Neuronal stem cell (in vitro differentiated cells): Measurements from ENCODE around the gene YIPF1.
A peak's percentile ranks its signal among the peaks of the same experiment; 100 is the strongest.

ENCODE experiments used
- DNase-seq: peaks from one replicate; pipeline ENCODE4 v3.0.0-alpha.2; 2013; ENCODE audit warnings: low spot score
- H2AFZ ChIP-seq: one replicate; pipeline ENCODE4 v1.6.1; 2013; ENCODE audit warnings: mild to moderate bottlenecking, low read length, inconsistent platforms
- H2AK5ac ChIP-seq: 2 replicates; pipeline ENCODE4 v1.6.1; 2013; ENCODE audit warnings: low read depth, mild to moderate bottlenecking, inconsistent platforms, low read length, moderate library complexity, mixed read lengths
- H2BK120ac ChIP-seq: 2 replicates; pipeline ENCODE4 v1.6.1; 2013; ENCODE audit warnings: low read depth, mild to moderate bottlenecking, inconsistent platforms, low read length, moderate library complexity, mixed read lengths
- H2BK12ac ChIP-seq: one replicate; pipeline ENCODE4 v1.6.1; 2013; ENCODE audit warnings: low read length, inconsistent platforms
- H2BK15ac ChIP-seq: 2 replicates; pipeline ENCODE4 v1.6.1; 2013; ENCODE audit warnings: mild to moderate bottlenecking, low read length, inconsistent platforms, mixed read lengths
- H2BK5ac ChIP-seq: one replicate; pipeline ENCODE4 v1.6.1; 2013; ENCODE audit warnings: inconsistent platforms, mild to moderate bottlenecking, low read length, moderate library complexity
- H3K14ac ChIP-seq: one replicate; pipeline ENCODE4 v1.6.1; 2013; ENCODE audit warnings: low read length, inconsistent platforms
- H3K18ac ChIP-seq: 2 replicates; pipeline ENCODE4 v1.6.1; 2013; ENCODE audit warnings: low read length, inconsistent platforms
- H3K23ac ChIP-seq: 2 replicates; pipeline ENCODE4 v1.6.1; 2013; ENCODE audit warnings: low read depth, mild to moderate bottlenecking, mixed read lengths, low read length, inconsistent platforms; ENCODE audit not compliant: poor library complexity
- H3K27ac ChIP-seq: replicated peaks from 3 replicates; pipeline ENCODE4 v1.5.1; 2013; ENCODE audit warnings: low read length, inconsistent platforms
- H3K27me3 ChIP-seq, 3 experiments: 2 replicates each; pipeline ENCODE4 v1.6.1; 2013; ENCODE audit warnings: low read length in 3 of 3, mild to moderate bottlenecking in 2 of 3, inconsistent platforms in 1 of 3, low read depth in 1 of 3, mixed read lengths in 1 of 3, moderate library complexity in 1 of 3; ENCODE audit not compliant: control insufficient read depth in 3 of 3, insufficient read depth in 3 of 3
- H3K36me3 ChIP-seq, 2 donors: replicated peaks in 1 of 2; 2 replicates each; pipeline ENCODE4 v1.6.1; 2013; ENCODE audit warnings: low read length in 2 of 2; ENCODE audit not compliant: control insufficient read depth in 2 of 2, insufficient read depth in 2 of 2
- H3K4ac ChIP-seq: 2 replicates; pipeline ENCODE4 v1.6.1; 2013; ENCODE audit warnings: inconsistent platforms, mild to moderate bottlenecking, low read length, moderate library complexity
- H3K4me1 ChIP-seq, 2 donors: 1 replicate in 1 of 2; 2 replicates in 1 of 2; pipeline ENCODE4 v1.6.1; 2013; ENCODE audit warnings: low read length in 2 of 2, low read depth in 1 of 2; ENCODE audit not compliant: control insufficient read depth in 2 of 2, insufficient read depth in 1 of 2
- H3K4me2 ChIP-seq: one replicate; pipeline ENCODE4 v1.6.1; 2013; ENCODE audit warnings: mild to moderate bottlenecking, low read length, inconsistent platforms; ENCODE audit not compliant: insufficient read depth, poor library complexity, severe bottlenecking
- H3K4me3 ChIP-seq, 2 donors: 2 replicates each; pipeline ENCODE4 v1.5.1; 2013; ENCODE audit warnings: low read length in 2 of 2, mild to moderate bottlenecking in 2 of 2, inconsistent platforms in 1 of 2, moderate library complexity in 1 of 2
- H3K79me1 ChIP-seq: one replicate; pipeline ENCODE4 v1.6.1; 2013; ENCODE audit warnings: low read depth, mild to moderate bottlenecking, inconsistent platforms, low read length, moderate library complexity
- H3K9ac ChIP-seq: one replicate; pipeline ENCODE4 v1.6.1; 2013; ENCODE audit warnings: mild to moderate bottlenecking, low read depth, low read length, inconsistent platforms; ENCODE audit not compliant: poor library complexity
- H3K9me3 ChIP-seq, 2 donors: replicated peaks in 1 of 2; 2 replicates each; pipeline versions ENCODE3 to v1.6.1; 2013; ENCODE audit warnings: low read length in 2 of 2, mild to moderate bottlenecking in 2 of 2, inconsistent platforms in 1 of 2, low read depth in 1 of 2, mixed read lengths in 1 of 2, moderate library complexity in 1 of 2; ENCODE audit not compliant: control insufficient read depth in 2 of 2, insufficient read depth in 1 of 2
- H4K8ac ChIP-seq: one replicate; pipeline ENCODE4 v1.6.1; 2013; ENCODE audit warnings: low read depth, mild to moderate bottlenecking, inconsistent platforms, low read length, moderate library complexity
- H4K91ac ChIP-seq: one replicate; pipeline ENCODE4 v1.6.1; 2013; ENCODE audit warnings: low read length, low read depth, mild to moderate bottlenecking, inconsistent platforms; ENCODE audit not compliant: poor library complexity
- WGBS, 2 donors: extraction: QIAGEN DNeasy Blood & Tissue Kit; methylation state at CpG; one replicate each; pipeline ENCODE4 v1.1.7; 2013; ENCODE audit warnings: missing lambda C conversion rate in 2 of 2, mixed read lengths in 1 of 2; ENCODE audit not compliant: insufficient read length in 2 of 2, insufficient replicate concordance in 1 of 2; ENCODE audit errors: extremely low coverage in 2 of 2; 5-methylcytosine and 5-hydroxymethylcytosine counted together

YIPF1 gene

DNA sequence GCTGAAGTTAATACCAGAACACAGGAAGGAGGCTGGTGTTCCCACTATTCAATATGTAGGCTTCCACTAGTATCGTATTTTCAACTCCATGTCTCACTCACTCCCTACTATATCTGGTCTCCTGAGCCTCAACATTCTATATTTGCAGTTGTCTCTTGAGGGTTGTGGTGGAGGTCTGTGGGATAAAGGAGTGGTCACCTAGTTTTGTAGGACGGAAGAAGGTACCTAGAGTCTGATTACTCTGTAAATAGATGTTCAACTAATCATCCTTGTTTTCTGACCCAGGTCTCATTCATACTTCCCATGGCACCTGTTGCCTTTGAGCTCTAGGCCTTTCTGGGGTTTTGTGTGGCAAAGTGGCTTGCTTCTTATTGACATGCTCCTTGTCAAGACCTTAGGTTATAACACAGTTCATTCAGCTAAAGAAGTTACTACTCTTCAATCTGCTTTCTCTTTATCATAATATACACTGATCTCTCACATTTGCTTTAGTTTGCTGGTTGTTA is 37.8 kb upstream of the YIPF1 start:
- H2BK12ac ChIP-seq, result no peak overlapping the region
- peaks cover 3 to 7% of the 10 kb centered on the region in 2 donors for H3K9me3 ChIP-seq
- no peak overlapping the region for H3K18ac ChIP-seq
- H3K4ac ChIP-seq, result no peak overlapping the region
- no peak overlapping the region for H3K23ac ChIP-seq
- H3K4me3 ChIP-seq, result no peak overlapping the region
- H3K9ac ChIP-seq, result no peak overlapping the region
- H3K4me1 ChIP-seq, result peaks cover 0 to 2% of the 10 kb centered on the region in 2 donors
- H4K91ac ChIP-seq, result no peak overlapping the region
- H4K8ac ChIP-seq, result no peak overlapping the region
- no peak overlapping the region for H3K14ac ChIP-seq
- H3K27me3 ChIP-seq, result no peaks in the 10 kb centered on the region
- no peak overlapping the region for H2AK5ac ChIP-seq
- H2AFZ ChIP-seq, result no peak overlapping the region
- H2BK120ac ChIP-seq, result no peak overlapping the region
- DNase-seq, result no peak
- no CpG with 5 or more reads among the region's 2 CpGs for WGBS, 2 donors
- no peak overlapping the region for H3K27ac ChIP-seq
- H2BK5ac ChIP-seq, result no peak overlapping the region
- no peaks in the 10 kb centered on the region for H3K79me1 ChIP-seq
- H3K36me3 ChIP-seq, result peaks cover 4 to 94% of the 10 kb centered on the region in 2 donors
- no peak overlapping the region for H3K4me2 ChIP-seq
- H2BK15ac ChIP-seq, result no peak overlapping the region

DNA sequence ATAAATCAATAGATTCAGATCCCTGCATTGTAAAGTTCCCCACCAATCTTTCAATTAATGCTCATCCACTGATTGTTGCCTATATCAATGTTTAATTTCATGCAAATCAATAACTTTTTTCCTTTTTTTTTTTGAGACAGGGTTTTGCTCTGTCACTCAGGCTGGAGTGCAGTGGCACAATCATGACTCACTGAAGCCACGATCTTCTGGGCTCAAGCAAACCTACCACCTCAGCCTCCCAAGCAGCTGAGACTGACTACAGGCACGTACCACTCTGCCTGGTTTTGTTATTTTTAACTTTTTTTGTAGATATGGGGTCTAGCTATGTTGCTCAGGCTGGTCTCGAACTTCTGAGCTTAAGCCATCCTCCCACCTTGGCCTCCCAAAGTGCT is 30.1 kb upstream of the YIPF1 start:
- no peak overlapping the region for H3K27ac ChIP-seq
- DNase-seq, result no peak

DNA sequence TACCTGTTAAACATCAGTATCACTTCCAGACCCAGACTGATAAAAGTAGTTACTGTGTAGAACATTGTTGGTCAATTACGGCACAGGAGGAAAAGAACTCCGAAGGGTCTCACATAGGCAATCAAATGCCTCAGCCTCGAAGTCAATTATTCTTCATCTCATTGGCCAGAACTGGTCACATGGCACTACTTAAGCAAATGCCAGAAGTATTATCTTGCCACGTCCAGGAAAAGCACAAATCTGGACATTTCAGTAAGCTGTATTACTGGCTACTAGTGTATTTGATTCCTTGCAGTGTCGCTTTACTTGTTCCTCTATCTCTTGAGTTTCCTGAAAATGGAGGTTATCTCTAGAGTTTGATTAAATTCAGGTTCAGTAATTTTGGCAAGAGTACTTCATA is 28.7 kb upstream of the YIPF1 start:
- Histone ChIP-seq H3K27me3 (no peaks in the 10 kb centered on the region), H3K23ac (no peak overlapping the region), H4K91ac (no peak overlapping the region), H3K4me2 (no peak overlapping the region), H2AK5ac (no peak overlapping the region), H3K27ac (no peak overlapping the region), H3K36me3 (peaks cover 3 to 75% of the 10 kb centered on the region in 2 donors), H3K4me3 (no peak overlapping the region), H2BK15ac (no peak overlapping the region), H2BK5ac (no peak overlapping the region), H3K4me1 (peaks cover 0 to 5% of the 10 kb centered on the region in 2 donors), H2BK12ac (no peak overlapping the region), H3K18ac (no peak overlapping the region), H3K14ac (no peak overlapping the region), H2AFZ (no peak overlapping the region), H2BK120ac (no peak overlapping the region), H3K9me3 (peaks cover 0 to 15% of the 10 kb centered on the region in 2 donors), H3K4ac (no peak overlapping the region), H3K79me1 (no peaks in the 10 kb centered on the region), H4K8ac (peak overlapping the region; percentile 83), H3K9ac (no peak overlapping the region)
- WGBS, 2 donors, result no CpG with 5 or more reads among the region's 5 CpGs
- no peak for DNase-seq

More for the DNA sequence above, 30.1 kb upstream of the YIPF1 start:
- H3K4ac ChIP-seq, result no peak overlapping the region
- H3K4me3 ChIP-seq, result no peak overlapping the region
- no peak overlapping the region for H2AFZ ChIP-seq
- no peak overlapping the region for H4K91ac ChIP-seq
- no peak overlapping the region for H3K14ac ChIP-seq
- peaks cover 0 to 15% of the 10 kb centered on the region in 2 donors for H3K9me3 ChIP-seq
- H3K4me2 ChIP-seq, result no peak overlapping the region
- no peak overlapping the region for H4K8ac ChIP-seq
- no peak overlapping the region for H3K9ac ChIP-seq
- no peak overlapping the region for H2AK5ac ChIP-seq
- no peak overlapping the region for H2BK120ac ChIP-seq
- H3K4me1 ChIP-seq, result peaks cover 0 to 2% of the 10 kb centered on the region in 2 donors
- H3K79me1 ChIP-seq, result no peaks in the 10 kb centered on the region
- H3K18ac ChIP-seq, result no peak overlapping the region
- H3K36me3 ChIP-seq, result peaks cover 3 to 80% of the 10 kb centered on the region in 2 donors
- no peaks in the 10 kb centered on the region for H3K27me3 ChIP-seq
- WGBS, 2 donors, result no CpG with 5 or more reads among the region's 3 CpGs
- H2BK15ac ChIP-seq, result no peak overlapping the region
- H2BK5ac ChIP-seq, result no peak overlapping the region
- no peak overlapping the region for H3K23ac ChIP-seq
- no peak overlapping the region for H2BK12ac ChIP-seq

GRCh38 chr1:53913352-53914033 is 23.9 kb upstream of the YIPF1 start:
- Histone ChIP-seq H3K9ac (no peak overlapping the region), H4K8ac (no peak overlapping the region), H3K4me2 (no peak overlapping the region), H2AFZ (no peak overlapping the region), H4K91ac (no peak overlapping the region), H3K27ac (no peak overlapping the region), H3K4me3 (no peak overlapping the region), H3K23ac (no peak overlapping the region), H3K4me1 (peaks cover 0 to 4% of the 10 kb centered on the region in 2 donors), H2BK5ac (no peak overlapping the region), H3K79me1 (no peaks in the 10 kb centered on the region), H2AK5ac (no peak overlapping the region), H2BK120ac (no peak overlapping the region), H3K9me3 (no peaks in the 10 kb centered on the region), H2BK15ac (no peak overlapping the region), H3K18ac (no peak overlapping the region), H3K36me3 (peaks cover 0 to 43% of the 10 kb centered on the region in 2 donors), H3K4ac (no peak overlapping the region), H3K14ac (no peak overlapping the region), H3K27me3 (no peaks in the 10 kb centered on the region), H2BK12ac (no peak overlapping the region)
- no peak for DNase-seq
- no CpG with 5 or more reads among the region's 5 CpGs for WGBS, 2 donors
